Endothelial cell (in vitro differentiated cells): ENCODE data around the gene EVC. TPM values are rescaled to one million over a fixed set of nuclear protein-coding genes. Genes with fewer than 3 reads are reported as not detected.
A peak's percentile ranks its signal among the peaks of the same experiment; 100 is the strongest.

Source experiments
- DNase-seq: peaks from one replicate; pipeline ENCODE4 v3.0.0; 2021; ENCODE audit warnings: low spot score
- H3K27ac Mint-ChIP-seq: one replicate; pipeline ENCODE4 v1.8.0; 2021; ENCODE audit warnings: mixed read lengths, inconsistent platforms; ENCODE audit not compliant: unreplicated experiment
- H3K27me3 Mint-ChIP-seq: one replicate; pipeline ENCODE4 v1.8.0; 2021; ENCODE audit warnings: mild to moderate bottlenecking, moderate library complexity, mixed read lengths, inconsistent platforms; ENCODE audit not compliant: unreplicated experiment
- H3K36me3 Mint-ChIP-seq: one replicate; pipeline ENCODE4 v1.8.0; 2021; ENCODE audit warnings: mild to moderate bottlenecking, low read depth, mixed read lengths, inconsistent platforms; ENCODE audit not compliant: unreplicated experiment
- H3K4me1 Mint-ChIP-seq: one replicate; pipeline ENCODE4 v1.8.0; 2021; ENCODE audit warnings: mild to moderate bottlenecking, mixed read lengths, inconsistent platforms; ENCODE audit not compliant: unreplicated experiment
- H3K4me3 Mint-ChIP-seq: one replicate; pipeline ENCODE4 v1.8.0; 2021; ENCODE audit warnings: mild to moderate bottlenecking, mixed read lengths, inconsistent platforms; ENCODE audit not compliant: unreplicated experiment
- H3K9me3 Mint-ChIP-seq: one replicate; pipeline ENCODE4 v1.8.0; 2021; ENCODE audit warnings: mixed read lengths, inconsistent platforms; ENCODE audit not compliant: unreplicated experiment
- CTCF ChIP-seq: fragments of 200-600 bp; sonication (generic); IDR thresholded peaks from one replicate; pipeline ENCODE4 v1.5.0; 2021; ENCODE audit warnings: antibody characterized with exemption; ENCODE audit not compliant: unreplicated experiment
- total RNA-seq: library from RNA; stranded (reverse); fragmentation: NEBNext Ultra II Directional; extraction: Animal tissue kit (Norgen Biotek cat#: 25700); gene quantifications from one replicate; pipeline ENCODE4 v1.2.1, GENCODE V29; 2021; ENCODE audit not compliant: unreplicated experiment

The EVC gene
- total RNA-seq, 1 donor from 2014 or later = 14.9 TPM

DNA sequence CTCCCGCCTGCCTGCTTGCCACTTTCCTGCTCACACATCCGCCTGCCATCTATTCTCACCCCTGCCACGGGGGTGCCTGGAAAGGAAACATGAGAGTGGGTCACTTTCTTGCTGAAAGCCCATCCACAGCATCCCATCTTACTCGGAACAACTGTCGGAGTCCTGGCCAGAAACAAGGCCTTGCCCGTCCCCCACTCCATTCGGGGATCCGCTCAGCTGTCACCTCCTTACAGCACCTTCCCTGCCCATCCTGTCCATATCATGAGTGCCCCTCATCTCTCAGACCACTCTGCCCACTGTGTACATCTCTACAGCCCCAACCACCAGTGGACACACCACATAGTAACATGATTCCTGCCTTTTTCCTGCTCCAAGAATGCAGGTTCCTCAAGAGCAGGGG, 9.0 kb upstream of the EVC start:
- H3K4me3 Mint-ChIP-seq = no peak overlapping the region

DNA sequence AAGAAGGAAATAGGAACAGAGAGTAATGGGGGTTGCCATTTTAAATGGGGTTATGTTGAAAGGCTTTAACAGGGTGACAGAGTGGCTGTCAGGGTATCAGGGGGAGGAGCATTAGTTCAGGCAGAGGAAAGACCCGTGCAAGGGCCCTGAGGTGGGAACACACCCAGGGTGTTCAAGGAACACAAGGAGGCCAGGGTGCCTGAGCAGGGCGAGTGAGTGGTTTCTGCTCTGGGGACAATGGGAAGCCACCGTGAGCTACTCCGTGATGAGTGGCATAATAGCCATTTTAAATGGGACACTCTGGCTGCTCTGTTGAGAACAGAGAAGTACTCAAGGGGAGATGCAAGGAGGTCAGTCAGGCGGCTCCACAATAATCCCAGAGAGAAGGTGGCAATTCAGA, 7.2 kb upstream of the EVC start:
- H3K9me3 Mint-ChIP-seq = peaks cover 9% of the 10 kb centered on the region
- DNase-seq = no peak
- peaks cover 4% of the 10 kb centered on the region for H3K27me3 Mint-ChIP-seq
- peaks cover 33% of the 10 kb centered on the region for H3K36me3 Mint-ChIP-seq
- no peak for TF ChIP-seq CTCF
- H3K4me3 Mint-ChIP-seq = peak overlapping the region; percentile 70
- H3K27ac Mint-ChIP-seq = no peak overlapping the region
- peaks cover 10% of the 10 kb centered on the region for H3K4me1 Mint-ChIP-seq

More for the DNA sequence above, 9.0 kb upstream of the EVC start:
- Mint-ChIP-seq H3K27ac (no peak overlapping the region), H3K9me3 (peaks cover 9% of the 10 kb centered on the region), H3K27me3 (peaks cover 1% of the 10 kb centered on the region), H3K4me1 (peaks cover 2% of the 10 kb centered on the region), H3K36me3 (peaks cover 37% of the 10 kb centered on the region)
- TF ChIP-seq CTCF = no peak
- DNase-seq = no peak

GRCh38 chr4:5704276-5704675, 6.7 kb upstream of the EVC start:
- Mint-ChIP-seq H3K36me3 (peaks cover 33% of the 10 kb centered on the region), H3K27ac (no peak overlapping the region), H3K4me3 (peak overlapping the region; percentile 70), H3K4me1 (peaks cover 10% of the 10 kb centered on the region), H3K9me3 (peaks cover 9% of the 10 kb centered on the region), H3K27me3 (peaks cover 4% of the 10 kb centered on the region)
- no peak for DNase-seq
- no peak for TF ChIP-seq CTCF

DNA sequence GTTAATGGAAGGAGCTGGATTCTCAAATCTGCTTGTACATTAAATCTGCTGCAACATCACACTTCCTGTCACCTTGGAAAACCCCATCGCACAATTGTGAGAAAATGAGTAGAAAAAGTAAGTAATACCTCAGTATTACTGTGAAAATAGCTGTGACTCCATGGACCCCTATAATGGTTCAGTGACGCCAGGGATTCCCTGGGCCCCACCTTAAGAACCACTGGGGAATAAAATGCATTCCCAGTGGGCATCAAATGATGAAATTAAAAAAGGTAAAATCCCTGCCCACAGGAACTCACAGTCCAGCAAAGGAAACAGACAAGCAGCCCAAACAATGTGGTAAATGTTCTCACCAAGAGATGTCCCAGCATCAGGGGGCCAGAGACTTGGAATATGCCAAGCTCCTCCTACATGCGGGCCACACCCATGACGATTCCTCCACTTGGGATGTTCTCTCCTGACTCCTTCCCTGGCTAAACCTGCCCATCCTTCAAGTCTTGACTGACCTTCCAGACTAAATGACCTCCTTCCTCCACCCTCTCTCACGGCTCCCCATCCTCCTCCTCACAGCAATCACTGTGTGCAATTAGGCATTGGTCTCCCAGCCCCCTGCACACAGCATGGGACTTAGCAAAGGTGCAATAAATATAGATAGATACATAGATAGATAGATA, 5.2 kb upstream of the EVC start:
- no peak for DNase-seq
- Mint-ChIP-seq H3K27me3 (peaks cover 10% of the 10 kb centered on the region), H3K9me3 (peaks cover 9% of the 10 kb centered on the region), H3K36me3 (peaks cover 33% of the 10 kb centered on the region), H3K4me1 (peaks cover 17% of the 10 kb centered on the region), H3K27ac (no peak overlapping the region), H3K4me3 (no peak overlapping the region)
- no peak for TF ChIP-seq CTCF

- Mint-ChIP-seq H3K27ac (peak overlapping the region; percentile 13), H3K36me3 (peaks cover 28% of the 10 kb centered on the region), H3K27me3 (peaks cover 9% of the 10 kb centered on the region), H3K4me1 (peaks cover 17% of the 10 kb centered on the region), H3K4me3 (no peak overlapping the region), H3K9me3 (peaks cover 9% of the 10 kb centered on the region)
- no peak for DNase-seq
- no peak for TF ChIP-seq CTCF
Observed at GRCh38 chr4:5706486-5707290, 4.3 kb upstream of the EVC start.
